NCI-H1694 treated with DMSO at 0.1 percent for 48 hours (cell line): ENCODE results near the gene DIRAS2.

Experiments
- DNase-seq: peaks from one replicate; lab custom pipeline; 2025; lab: John Stamatoyannopoulos, UW

DIRAS2 gene

DNA sequence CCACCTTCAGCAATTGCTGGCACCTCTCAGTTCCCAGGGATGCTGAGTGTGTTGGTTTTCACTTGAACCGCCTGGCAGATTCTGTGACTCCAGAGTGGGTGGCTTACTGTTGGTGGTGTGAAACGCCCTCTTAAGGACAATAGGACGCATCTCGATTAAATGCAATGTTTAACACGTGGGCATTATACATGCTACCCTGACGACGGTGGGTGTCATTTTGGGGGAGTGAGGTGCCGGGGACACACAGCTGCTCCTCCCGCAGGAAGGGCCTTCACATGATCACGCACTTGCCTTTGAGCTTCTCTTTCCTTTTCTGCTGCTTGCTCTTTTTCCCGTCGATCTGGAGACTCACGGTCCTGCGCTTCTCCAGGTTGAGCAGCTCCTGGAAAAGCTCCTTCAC, 29.7 kb downstream of the DIRAS2 start:
- no peak for DNase-seq

- DNase-seq, result no peak
Observed at GRCh38 chr9:90611568-90611967, 31.1 kb downstream of the DIRAS2 start.

GRCh38 chr9:90611121-90611520, 31.5 kb downstream of the DIRAS2 start:
- DNase-seq, result no peak

- DNase-seq, result no peak
Observed at GRCh38 chr9:90607701-90608516, 34.7 kb downstream of the DIRAS2 start.

DNA sequence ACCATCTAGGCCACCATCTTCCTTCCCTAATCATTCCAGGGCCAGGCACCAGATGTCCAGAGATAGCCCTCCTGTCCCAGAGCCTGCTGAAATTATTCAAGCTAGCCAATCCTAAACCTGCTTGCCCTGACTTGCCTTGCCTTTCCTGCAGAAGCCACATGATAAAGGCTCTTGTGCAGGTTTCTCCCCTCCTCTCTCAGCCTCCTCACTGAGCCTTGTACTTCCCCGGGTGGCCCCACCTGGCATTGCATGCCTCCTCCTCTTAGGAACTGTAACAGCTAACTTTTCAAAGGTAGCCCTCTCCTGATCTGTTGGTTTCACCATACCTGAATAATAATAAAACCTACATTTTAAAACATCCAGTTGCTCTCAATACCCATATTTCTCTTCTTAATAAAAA, 42.6 kb downstream of the DIRAS2 start:
- no peak for DNase-seq

DNA sequence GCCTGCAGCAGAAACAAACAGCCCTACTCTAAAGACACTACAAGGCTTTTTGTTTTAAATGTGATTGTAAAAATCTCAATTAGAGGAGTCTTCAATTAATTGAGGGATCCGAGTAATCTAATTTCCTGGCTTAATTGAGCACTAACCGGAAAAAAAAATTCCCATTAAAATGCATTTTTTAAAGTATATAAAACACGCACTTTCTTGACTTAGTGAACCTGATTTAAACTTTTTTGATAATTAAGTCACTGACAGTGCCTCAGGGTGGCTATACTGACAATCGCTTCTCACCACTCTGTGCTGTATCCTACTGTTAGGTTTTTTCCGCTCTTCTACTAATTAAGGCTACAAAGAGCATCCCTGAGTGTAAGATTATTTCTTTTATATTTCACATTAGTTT, 44.4 kb downstream of the DIRAS2 start:
- DNase-seq, result no peak

GRCh38 chr9:90593646-90594045, 49.0 kb downstream of the DIRAS2 start:
- no peak for DNase-seq

- DNase-seq, result no peak
Observed at GRCh38 chr9:90580576-90580975, 62.0 kb downstream of the DIRAS2 start.

GRCh38 chr9:90579181-90579580, 63.4 kb downstream of the DIRAS2 start:
- DNase-seq, result no peak

DNA sequence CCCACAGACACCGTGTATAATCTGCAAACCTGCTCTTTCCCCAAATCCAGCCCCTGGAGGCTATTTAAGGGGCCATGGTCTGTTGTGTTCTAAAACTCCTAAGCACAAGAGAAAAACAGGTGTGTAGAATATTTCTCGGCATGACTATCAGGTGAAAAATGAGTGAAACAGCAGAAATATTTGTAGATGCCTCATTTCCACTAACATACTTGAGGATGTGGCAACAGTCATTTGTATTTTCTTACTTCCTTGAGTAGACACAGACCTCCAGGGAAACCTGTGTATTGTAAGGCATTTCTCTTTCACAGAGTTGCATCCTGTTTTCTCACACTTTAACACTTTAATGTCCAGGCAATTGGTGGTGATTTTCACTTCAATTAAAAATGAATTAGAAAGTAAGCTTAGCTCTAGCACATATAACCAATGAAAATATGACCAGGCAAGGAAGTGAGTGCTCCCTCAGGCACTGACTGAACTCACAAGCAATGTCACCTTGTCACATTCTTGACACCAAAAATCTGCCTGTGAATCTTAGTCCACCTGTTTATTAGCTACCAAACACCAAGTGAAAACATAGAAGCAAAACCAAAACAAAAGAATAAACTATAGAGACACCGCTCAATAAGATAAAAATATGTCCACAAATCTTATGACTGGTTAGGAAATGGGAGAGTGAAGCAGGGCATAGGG, 64.4 kb downstream of the DIRAS2 start:
- DNase-seq, result no peak

DNA sequence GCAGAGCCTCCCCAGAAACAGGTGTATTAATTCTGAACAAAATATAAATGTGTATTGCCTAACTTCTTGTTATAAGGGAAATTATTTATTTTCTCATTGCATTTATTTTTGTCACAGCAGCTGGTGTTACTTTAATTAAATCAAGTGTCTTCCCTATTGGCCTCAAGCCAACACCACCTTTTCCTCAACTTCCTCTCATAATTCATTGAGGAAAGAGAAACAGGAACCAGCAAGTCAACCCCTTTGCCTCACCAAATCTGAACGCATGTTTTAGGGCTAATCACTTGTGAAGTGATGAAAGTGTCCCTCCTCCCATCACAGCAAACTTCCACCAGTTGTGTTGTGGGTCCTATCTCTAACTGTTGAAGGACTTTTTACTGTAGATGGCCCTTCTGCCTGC, 73.1 kb downstream of the DIRAS2 start:
- DNase-seq, result no peak

DNA sequence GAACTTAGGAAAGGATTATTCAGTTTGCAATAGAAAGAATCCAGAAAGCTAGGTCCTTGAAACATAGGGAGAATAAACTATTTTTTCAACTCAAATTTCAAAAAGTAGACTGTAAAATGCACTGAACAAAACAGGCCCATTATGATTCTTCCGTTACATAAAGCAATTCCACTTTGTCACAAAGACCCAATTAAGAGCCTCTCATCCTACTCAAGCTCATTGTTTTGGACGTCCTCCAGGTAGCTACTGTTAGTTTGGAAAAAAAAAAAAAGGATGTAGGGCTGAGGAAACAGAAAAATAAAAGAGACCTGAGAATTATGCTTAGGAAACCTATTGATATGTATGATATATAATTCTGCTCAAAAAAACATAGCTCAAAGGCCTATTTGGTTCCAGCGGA, 74.0 kb downstream of the DIRAS2 start:
- DNase-seq, result no peak

- DNase-seq, result no peak
Observed at GRCh38 chr9:90562229-90562628, 80.4 kb downstream of the DIRAS2 start.
